GM18861 (cell line): ENCODE measurements around the gene FOXJ3.
A peak's percentile ranks its signal among the peaks of the same experiment; 100 is the strongest.

Experiments
- ATAC-seq: cut with Tn5 transposase; IDR thresholded peaks from one replicate; pipeline ENCODE4 v1.9.1; 2021; ENCODE audit not compliant: unreplicated experiment

FOXJ3 gene

DNA sequence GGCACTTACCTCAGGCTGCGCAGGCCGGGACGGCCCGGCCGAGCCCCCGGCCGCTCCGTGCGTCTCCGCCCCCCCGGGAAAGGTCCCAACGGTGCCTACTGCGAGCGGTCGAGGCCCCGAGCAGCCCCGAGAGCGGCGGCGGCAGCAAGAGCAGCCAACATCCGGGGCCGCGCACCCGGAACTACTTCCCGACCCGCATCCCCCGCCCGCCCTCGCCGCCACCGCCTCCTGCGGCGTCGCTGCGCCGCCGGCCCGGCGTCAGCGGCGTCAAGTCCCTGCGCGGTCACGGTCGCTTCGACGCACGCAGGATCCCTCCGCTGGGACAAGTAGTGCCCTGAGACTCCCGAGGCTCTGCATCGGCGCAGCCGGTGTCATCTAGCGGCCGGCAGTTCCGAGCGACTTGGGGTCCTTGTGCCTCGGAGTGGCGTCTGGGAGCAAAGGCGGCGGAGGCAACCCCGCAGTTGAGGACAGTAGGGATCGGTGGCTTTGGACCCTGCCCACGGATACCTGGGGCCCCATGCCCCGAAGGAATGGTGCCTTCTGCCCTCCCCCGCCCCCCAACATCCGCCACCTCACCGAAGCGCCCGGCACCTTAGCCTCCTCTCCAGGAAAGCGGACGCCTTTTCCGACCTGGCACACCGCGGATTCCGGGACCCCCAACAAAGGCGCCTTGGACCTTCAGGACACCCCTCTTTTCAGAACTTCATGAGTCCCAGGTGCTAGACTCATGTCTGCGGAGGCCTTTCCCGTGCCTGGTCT is at the start of gene FOXJ3:
Gene FOXJ3 (minus strand): TSS at position 186 of the 759 bp plus-strand sequence. CDS start 24,142 bp downstream, outside the sequence.
- ATAC-seq, result peak; percentile 59

DNA sequence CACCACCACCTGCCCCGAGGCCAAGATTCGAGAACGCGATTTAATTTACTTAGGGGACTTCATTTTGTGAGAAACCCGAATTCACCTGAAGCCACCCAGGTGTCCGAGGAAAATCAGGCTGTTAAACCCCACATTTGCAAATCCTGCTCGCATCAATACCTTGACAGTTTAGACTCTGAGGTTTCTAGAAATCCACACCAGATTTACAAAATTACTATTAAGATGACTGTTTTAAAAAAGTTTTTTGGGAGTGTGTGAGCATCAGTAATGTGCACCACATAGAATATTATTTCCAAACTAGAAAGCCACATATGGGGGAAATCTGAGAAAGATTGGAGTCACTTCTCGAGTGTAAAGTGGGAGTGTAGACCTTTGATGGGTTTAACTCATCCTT is 46.2 kb upstream of the FOXJ3 start:
- ATAC-seq, result no peak

DNA sequence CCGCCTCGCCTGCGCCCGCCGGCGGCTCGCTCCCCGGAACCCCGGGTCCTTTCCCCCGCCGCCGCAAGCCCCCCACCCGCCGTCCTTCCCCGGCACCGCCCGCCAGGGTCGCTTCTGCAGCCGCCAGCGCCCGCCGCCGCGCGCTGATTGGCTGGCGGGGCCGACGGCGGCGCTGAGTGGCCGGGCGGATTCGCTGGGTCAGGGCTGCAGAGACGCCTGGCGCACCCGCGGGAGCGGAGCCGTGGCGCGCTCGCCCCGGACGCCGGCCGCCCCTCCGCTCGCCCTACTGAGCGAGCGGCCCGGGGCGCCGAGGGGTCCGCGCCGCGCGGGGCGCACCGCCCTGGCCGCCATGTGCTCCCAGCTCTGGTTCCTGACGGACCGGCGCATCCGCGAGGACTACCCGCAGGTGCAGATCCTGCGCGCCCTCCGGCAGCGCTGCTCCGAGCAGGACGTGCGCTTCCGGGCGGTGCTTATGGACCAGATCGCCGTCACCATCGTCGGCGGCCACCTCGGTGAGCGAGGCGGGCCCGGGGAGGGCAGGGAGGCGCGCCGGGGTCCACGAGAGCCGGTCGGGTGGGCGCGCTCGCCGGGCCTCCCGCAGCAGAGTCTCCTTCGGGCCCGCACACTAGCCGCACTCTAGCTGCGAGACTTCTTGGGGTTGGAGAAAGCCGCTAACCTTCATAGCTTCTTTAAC is 45.7 kb upstream of the FOXJ3 start, which contains the start of gene RIMKLA:
Gene RIMKLA (plus strand): TSS at position 207 of the 694 bp plus-strand sequence. CDS start 143 bp downstream, at position 350.
- peak; percentile 66 for ATAC-seq

DNA sequence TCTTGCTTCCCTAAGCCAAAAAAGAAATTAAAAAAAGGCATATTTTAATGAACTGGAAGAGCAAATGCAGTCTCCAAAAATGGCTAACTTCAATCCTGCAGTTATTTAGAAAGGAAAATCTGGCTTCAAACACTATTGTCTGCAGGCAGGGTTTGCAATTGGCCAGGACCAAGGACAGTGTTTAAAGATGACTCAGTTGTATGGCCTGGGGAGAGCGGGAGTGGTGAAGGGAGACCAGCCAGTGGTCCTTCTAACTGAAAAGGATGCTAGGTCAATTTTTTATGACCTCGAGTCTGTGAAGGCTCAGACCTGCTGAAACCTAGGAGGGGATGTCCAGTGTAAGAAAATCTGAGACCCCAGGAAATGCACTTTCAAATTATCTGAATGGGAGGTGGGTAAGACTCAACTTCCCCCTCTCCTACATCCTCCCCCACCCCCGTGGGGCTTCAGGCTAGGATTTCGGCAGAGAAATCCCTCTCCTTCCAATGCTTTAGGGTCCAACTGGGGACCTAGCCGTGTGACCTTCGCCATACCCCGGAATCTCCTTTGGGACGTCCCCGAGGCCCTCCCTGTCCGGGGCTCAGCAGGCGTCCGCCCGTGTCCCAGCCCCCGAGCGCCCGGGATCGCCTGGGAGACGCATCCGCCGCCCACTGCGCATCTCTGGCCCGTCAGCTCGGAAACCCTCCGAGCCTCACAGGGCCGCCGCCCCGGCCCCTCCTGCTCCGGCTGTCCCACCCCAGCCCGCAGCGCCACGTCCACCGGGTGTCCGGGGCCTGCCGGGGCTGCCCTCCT is 45.0 kb upstream of the FOXJ3 start:
- ATAC-seq, result peak; percentile 30

DNA sequence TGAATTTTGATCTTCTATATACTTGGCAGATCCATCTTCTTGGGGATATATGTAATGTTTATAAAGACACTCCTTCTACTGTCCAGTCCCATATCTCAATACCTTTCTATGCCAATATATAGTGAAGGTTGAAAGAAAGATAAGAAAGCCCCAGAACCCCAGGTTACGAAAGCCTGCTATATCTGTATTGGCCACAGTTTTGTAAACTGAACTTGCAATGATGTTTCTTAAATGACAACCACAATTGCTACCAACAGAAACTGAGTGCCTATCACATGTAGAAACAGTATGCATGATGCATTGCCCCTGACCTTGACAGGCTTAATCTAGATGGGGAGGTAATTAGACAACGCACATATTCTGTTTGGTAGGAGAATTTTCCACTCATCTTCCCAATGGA is 37.8 kb upstream of the FOXJ3 start:
- no peak for ATAC-seq

DNA sequence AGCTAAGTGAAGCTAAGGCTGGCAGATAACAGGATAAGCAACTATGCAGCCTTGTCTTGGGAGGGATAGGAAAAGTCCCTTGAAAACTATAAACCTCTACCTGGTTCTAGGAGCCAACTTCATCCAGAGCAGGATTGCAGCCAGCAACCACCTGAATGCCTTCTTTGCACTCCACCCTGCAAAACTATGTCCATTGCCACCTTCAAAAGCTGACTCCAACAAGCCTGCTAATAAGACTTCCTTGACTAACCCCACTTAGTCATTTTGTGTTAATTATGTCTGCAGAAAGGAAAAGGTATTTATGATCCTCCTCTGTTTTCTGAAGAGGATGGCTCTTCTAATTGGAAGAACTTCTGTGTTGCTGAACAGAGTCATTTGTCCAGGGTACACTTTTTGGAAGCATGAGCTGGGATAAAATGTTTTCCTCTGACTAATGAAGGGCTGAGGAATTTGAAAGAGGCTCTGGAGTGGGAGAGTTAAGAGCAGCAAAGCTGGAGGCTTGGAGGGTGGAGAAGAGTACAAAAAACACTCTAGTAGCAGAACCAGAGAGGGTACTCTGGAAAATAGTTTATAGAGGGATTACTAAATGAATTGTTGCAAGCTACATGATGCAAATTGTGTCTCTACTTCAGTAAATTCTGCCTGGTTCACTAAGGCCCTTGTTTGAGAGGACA is 36.0 kb upstream of the FOXJ3 start:
- no peak for ATAC-seq

DNA sequence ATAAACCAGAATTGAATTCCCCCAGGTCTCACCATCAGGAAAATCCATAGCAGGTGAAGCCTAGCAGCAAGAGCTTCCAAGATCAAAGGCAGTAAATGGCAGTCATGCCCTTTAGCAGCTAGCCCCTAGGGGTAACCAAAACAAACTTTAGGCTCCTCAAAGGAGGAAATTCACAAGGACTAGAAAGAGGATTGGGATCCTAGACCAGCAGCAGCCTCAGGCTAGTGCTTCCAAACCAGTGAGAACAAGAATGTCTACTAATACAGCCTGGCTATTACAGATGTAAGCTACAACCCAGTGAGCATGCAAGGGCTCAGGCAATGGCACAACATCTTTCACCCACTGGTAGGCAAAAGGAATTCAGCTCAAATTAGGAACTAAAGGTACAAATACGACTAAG is 34.4 kb upstream of the FOXJ3 start:
- ATAC-seq, result no peak

DNA sequence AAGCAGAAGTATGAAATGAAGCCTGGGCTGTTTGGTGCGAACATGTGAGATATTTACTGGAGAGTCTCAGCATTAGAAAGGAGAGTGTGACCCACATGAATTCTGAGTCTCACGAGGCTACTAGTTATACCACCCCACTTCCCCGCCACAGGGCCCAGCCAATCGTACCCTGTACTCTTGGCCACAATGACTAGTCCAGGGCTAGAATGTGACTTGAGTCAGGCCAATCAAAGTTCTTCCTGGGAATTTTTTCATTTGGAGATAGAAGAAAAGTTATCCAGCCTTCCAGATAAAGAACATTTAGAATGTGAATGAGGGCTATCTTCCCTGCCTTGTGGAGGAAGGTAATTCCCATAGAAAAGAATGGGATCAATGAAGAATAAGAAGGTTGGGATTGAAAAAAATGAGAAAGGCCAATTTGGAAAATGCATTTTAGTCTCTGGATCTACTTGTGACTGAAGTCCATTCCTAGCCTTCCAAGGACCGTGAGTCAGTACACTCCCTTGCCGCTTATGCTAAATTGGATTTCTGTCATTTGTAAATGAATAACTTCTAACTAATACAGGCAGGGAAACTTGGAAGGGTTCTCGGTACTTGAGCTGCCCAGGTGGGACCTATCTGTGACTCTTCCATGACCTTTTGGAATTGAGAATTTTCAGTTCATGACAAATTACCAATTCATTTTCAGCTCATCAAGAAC is 33.2 kb upstream of the FOXJ3 start:
- ATAC-seq, result no peak

DNA sequence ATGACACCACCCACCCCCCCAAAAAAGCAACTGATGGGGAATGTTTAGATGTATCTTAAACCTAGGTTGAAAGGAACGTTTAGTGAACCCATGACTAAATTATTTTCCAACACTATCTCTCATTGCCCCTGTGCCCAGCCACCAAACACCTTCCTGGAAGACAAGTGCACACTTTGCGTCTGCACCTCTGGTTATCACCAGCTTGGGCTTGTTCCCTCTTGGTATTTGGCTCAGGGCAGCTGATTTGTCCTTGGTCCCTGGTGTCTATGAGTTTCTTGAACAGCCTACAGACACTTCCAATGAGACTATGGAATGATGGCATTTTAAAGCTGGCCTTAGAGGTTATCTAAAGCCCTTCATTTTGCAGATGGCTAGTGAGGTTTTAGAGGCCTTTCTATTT is 30.1 kb upstream of the FOXJ3 start:
- no peak for ATAC-seq

DNA sequence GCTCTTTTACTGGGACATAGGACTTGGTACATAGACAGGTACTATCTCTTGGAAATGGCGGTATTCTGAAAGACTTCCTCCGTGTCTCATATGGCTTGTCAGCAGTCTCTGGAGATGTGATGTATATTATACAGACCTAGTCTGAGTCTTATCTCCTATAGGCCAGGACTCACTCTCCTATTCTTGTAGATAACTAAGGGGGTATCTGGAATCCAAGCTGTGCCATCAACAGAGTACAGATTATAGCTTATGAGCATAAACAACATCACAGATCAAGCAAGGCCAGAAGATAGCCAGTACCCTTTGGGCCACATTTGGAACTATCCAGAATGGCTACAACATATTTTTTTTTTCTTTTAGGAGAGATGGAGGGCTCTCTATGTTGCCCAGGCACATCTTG is 29.5 kb upstream of the FOXJ3 start:
- no peak for ATAC-seq

DNA sequence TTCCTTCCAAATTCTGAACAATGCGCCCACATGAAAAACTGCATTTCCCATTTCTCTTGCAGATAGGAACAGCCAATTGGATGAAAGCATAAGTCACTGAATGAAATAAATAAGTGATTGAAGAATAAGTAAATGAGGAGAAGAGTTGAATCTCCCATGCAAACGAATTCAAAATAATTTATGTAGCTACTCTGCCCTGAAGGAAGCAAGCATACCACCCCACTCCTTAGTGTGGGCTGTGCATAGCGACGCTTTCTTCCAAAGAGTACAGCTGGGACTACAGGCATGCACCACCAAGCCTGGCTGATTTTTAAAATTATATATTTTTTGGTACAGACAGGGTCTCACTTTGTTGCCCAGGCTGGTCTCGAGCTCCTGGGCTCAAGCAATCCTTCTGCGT is 29.1 kb upstream of the FOXJ3 start:
- no peak for ATAC-seq

DNA sequence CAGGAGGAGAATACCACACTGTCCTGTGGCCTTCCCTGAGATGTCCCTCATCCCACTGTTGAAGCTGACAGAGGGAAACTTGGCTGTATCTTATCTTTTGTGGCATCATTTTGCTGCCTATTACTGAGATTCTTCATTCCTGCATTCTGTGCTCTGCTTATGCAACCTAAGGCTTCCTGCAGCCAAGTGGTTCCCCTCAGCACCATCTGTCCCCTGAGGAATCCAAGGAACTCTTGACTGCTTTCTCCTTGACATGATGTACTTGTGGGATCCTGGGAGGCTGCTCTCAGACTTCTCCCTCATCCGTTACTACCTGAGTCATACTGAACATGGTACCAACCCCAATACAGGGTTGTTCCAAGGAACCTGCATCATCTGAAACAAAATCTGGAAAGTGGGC is 24.4 kb upstream of the FOXJ3 start:
- no peak for ATAC-seq

DNA sequence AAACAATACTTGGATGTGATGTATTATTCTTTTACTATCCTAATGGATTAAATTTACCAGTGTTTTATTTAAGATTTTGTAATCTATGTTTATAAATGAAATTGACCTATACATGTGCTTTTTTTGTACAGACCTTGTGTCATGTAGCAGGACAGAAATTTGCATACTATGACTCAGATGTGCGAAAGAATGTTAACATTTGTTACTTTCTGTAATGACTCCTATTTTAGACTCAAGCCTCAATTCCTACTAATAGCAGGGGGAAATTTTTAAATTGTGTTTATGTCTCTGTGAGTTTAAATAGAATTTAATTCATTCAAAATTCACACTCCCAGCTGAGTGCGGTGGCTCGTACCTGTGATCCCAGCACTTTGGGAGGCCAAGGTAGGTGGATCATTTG is 23.8 kb upstream of the FOXJ3 start:
- no peak for ATAC-seq

DNA sequence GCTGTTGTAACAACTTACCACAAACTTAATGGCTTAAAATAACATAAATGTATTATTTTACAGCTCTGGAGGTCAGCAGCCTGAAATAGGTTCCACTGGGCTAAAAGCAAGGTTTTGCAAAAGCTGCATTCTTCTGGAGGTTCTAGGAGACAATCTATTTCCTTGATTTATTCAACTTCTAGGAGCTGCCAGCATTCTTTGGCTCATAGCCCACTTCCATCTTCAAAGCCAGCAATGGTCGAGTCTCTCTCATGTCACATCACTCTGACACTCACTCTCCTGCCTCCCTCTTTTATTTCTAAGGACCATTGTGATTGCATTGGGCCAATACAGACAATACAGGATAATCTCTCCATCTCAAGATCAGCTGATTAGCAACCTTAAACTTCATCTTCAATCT is 15.1 kb upstream of the FOXJ3 start:
- no peak for ATAC-seq

DNA sequence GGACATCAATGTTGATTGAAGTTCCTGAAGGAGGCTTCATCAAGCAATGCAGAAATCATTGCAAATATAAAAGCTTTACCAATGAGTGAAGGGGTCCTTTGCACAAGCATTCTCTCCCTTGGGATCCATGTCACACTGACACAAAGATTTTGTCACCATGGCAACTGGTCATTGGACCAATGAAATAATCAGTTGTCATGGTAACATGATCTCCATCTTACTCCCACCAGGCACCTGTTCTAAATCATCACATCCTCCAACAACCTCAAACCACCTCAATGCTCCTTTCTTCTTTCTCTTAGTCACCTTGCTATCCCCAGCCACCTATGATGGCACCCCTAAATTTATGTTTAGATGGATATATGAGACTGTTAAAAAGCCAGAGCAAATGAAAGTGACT is 13.5 kb upstream of the FOXJ3 start:
- ATAC-seq, result no peak

DNA sequence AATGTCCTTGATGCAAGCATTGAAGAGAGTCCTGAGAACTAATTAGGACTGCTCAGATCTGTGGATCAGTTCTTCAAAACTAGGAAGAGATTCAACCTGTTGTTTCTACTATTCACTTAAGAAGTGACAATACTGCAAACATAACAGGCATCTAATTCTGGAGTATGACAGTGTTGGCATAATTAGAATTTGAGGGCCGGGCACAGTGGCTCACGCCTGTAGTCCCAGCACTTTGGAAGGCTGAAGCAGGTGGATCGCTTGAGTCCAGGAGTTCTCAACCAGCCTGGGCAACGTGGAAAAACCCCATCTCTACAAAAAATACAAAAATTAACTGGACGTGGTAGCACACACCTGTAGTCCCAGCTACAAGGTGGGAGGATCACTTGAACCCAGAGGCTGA is 8.0 kb upstream of the FOXJ3 start:
- ATAC-seq, result no peak

DNA sequence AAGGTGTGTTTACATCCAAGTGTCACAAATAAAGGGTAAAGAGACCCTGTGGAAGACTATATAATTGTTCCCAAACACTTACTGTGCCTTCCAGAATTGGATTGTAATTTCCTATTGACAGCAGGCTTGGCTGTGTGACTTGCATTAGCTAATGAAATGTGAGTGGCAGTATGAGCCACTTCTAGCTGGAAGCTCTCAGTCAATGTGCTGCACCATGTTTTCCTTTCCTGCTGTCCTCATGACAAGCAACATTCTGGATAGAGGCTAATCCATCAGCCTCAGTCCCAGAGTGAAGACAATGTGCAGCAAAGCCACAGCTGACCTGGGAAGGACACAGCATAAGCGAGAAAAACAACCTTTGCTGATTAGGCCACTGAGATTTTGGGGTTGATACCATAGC is 5.9 kb upstream of the FOXJ3 start:
- no peak for ATAC-seq

DNA sequence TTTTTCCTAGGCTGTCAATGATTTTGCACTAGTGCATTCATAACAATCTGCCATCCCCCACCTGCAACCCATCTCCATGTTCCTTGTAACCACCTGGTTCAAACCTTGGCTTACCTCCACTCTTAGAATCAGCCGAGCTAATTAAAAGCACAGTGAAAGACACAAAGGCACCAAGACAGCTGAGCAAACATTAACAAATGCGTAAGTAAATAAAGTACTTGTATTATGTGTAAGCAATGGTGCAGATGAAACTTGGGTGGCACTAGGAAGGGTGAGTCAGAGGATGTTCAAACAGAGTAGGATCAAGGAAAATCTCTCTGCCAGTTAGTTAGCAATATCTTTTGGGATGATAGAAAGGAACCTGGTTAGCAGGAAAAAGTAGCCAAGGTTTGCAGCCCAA is 5.1 kb upstream of the FOXJ3 start:
- no peak for ATAC-seq

DNA sequence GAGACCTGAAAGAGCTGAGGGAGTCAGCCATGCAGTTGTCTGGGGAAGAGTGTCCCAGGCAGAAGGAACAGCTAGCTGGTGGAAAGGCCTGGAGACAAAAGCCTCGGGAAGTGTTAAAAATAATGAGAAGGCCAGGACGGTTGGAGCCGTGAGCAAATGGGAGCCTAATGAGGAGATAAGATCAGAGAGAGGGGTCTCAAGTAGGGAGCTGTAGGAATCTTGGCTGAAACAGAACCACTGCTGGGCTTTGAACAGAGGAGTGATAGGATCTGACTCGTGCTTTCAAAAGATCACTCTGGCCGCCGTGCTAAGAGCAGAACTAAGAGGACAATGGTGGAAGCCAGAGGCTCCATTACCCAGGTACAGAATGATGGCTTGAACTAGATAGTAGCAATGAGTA is 1.9 kb upstream of the FOXJ3 start:
- no peak for ATAC-seq

DNA sequence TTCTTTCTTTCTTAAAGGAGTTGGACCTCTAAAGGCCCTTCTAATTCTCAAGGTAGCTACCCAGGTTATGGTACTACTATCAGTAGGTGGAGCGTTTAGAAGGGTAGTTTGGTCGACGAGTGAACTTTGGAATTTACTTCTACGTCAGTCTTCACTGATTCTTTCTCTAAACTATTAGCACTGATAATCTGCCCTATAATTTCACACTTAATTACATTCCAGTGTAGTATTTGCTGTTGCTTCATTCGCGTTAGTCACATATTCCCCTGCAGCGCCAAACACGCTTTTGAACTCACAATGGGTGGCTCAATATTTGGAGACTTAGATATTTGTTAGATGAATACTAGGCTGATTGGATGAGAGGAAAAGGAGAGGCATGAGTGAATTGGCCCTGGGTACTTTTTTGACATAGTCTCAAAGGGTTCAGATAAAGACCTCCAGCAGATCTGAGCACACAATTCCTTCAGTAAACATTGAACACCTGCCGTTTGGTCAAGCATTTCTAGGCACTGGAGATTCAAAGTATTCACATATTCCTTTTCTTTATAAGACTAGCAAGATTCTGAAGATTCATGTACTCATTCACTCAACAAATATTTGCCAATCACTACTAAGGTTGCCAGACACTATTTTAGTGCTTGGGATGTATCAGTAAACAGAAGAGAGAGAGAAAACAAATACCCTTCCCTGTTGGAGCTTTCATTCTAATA is 929 bp upstream of the FOXJ3 start:
- no peak for ATAC-seq
